IMR-90 (cell line): ENCODE data around the gene EBF3. TPM values are rescaled to one million over a fixed set of nuclear protein-coding genes. Genes with fewer than 3 reads are reported as not detected.

Experiments
- ATAC-seq: fragments of 200-7000 bp; cut with Tn5 transposase; 2 replicates; pipeline ENCODE4 v1.9.1; 2020; ENCODE audit warnings: low read depth, mild to moderate bottlenecking, moderate library complexity
- BruUV-seq: library from RNA; stranded (reverse); fragments of 400-500 nt; replicated peaks from 2 replicates; lab custom pipeline; 2021; lab: Mats Ljungman, UMichigan
- CTCF ChIA-PET: fragments of 300-600 bp; formaldehyde crosslinking; extraction: SDS; loops from one replicate; lab custom pipeline; 2021; ENCODE audit warnings: antibody characterized with exemption; lab: Yijun Ruan, JAX
- POLR2A ChIA-PET: fragments of 300-600 bp; sonication (Branson Sonifier 250); formaldehyde crosslinking; loops from one replicate; lab custom pipeline; 2022; ENCODE audit warnings: antibody characterized with exemption; ENCODE audit not compliant: unreplicated experiment; lab: Charles Lee
- DNase-seq: peaks from one replicate; pipeline ENCODE4 v3.0.0; 2013
- H2AFZ ChIP-seq: replicated peaks from 2 replicates; pipeline ENCODE3; 2013; ENCODE audit warnings: low read length, mild to moderate bottlenecking; ENCODE audit not compliant: poor library complexity
- H2AK5ac ChIP-seq: 2 replicates; pipeline ENCODE4 v1.6.1; 2013; ENCODE audit warnings: low read depth, low read length, inconsistent platforms
- H2AK9ac ChIP-seq: replicated peaks from 2 replicates; pipeline ENCODE3; 2013; ENCODE audit warnings: mild to moderate bottlenecking, low read depth, low read length, moderate library complexity; ENCODE audit not compliant: poor library complexity
- H2BK120ac ChIP-seq: 2 replicates; pipeline ENCODE4 v1.6.1; 2013; ENCODE audit warnings: low read depth, low read length, inconsistent platforms
- H2BK15ac ChIP-seq: 3 replicates; pipeline ENCODE4 v1.6.1; 2013; ENCODE audit warnings: low read depth, low read length, inconsistent platforms
- H2BK20ac ChIP-seq: 2 replicates; pipeline ENCODE4 v1.6.1; 2013; ENCODE audit warnings: low read depth, mild to moderate bottlenecking, inconsistent platforms, low read length, moderate library complexity
- H2BK5ac ChIP-seq: 2 replicates; pipeline ENCODE4 v1.6.1; 2013; ENCODE audit warnings: mild to moderate bottlenecking, low read depth, low read length, inconsistent platforms; ENCODE audit not compliant: poor library complexity, severe bottlenecking
- H3K14ac ChIP-seq: replicated peaks from 2 replicates; pipeline ENCODE4 v1.6.1; 2013; ENCODE audit warnings: low read depth, low read length, inconsistent platforms
- H3K18ac ChIP-seq: 2 replicates; pipeline ENCODE4 v1.6.1; 2013; ENCODE audit warnings: low read depth, low read length, control low read depth
- H3K23ac ChIP-seq: 2 replicates; pipeline ENCODE4 v1.6.1; 2013; ENCODE audit warnings: low read depth, low read length, inconsistent platforms
- H3K27ac ChIP-seq: 2 replicates; pipeline ENCODE4 v1.5.1; 2013; ENCODE audit warnings: mild to moderate bottlenecking, control low read depth, low read length; ENCODE audit not compliant: insufficient read depth
- H3K27me3 ChIP-seq: 2 replicates; pipeline ENCODE4 v1.6.1; 2013; ENCODE audit warnings: low read length; ENCODE audit not compliant: control insufficient read depth, insufficient read depth
- H3K36me3 ChIP-seq: 2 replicates; pipeline ENCODE4 v1.6.1; 2013; ENCODE audit warnings: low read length, mixed read lengths; ENCODE audit not compliant: control insufficient read depth, insufficient read depth
- H3K4ac ChIP-seq: 2 replicates; pipeline ENCODE4 v1.6.1; 2013; ENCODE audit warnings: low read depth, low read length, inconsistent platforms
- H3K4me1 ChIP-seq: 2 replicates; pipeline ENCODE4 v1.6.1; 2013; ENCODE audit warnings: low read length, mixed read lengths; ENCODE audit not compliant: control insufficient read depth, insufficient read depth
- H3K4me2 ChIP-seq: 2 replicates; pipeline ENCODE4 v1.6.1; 2013; ENCODE audit warnings: low read depth, mild to moderate bottlenecking, control low read depth, low read length, moderate library complexity
- H3K4me3 ChIP-seq: 2 replicates; pipeline ENCODE4 v1.5.1; 2013; ENCODE audit warnings: low read depth, mild to moderate bottlenecking, control low read depth, low read length, moderate library complexity; ENCODE audit not compliant: insufficient read depth
- H3K56ac ChIP-seq: 2 replicates; pipeline ENCODE4 v1.6.1; 2013; ENCODE audit warnings: low read length, inconsistent platforms; ENCODE audit not compliant: insufficient read depth; ENCODE audit errors: extremely low read depth
- H3K79me1 ChIP-seq, 2 experiments: 2 replicates each; pipeline ENCODE4 v1.6.1; 2013; ENCODE audit warnings: low read length in 2 of 2, inconsistent platforms in 1 of 2, low read depth in 1 of 2
- H3K9ac ChIP-seq: 2 replicates; pipeline ENCODE4 v1.6.1; 2013; ENCODE audit warnings: low read depth, low read length, control low read depth
- H3K9me1 ChIP-seq: 2 replicates; pipeline ENCODE4 v1.6.1; 2013; ENCODE audit warnings: low read length, inconsistent platforms; ENCODE audit not compliant: insufficient read depth
- H3K9me3 ChIP-seq: 2 replicates; pipeline ENCODE4 v1.6.1; 2013; ENCODE audit warnings: low read length; ENCODE audit not compliant: control insufficient read depth, insufficient read depth
- H4K20me1 ChIP-seq: 2 replicates; pipeline ENCODE4 v1.6.1; 2013; ENCODE audit warnings: low read length, inconsistent platforms; ENCODE audit not compliant: insufficient read depth
- H4K5ac ChIP-seq: 2 replicates; pipeline ENCODE4 v1.6.1; 2013; ENCODE audit warnings: mild to moderate bottlenecking, low read depth, low read length, control low read depth
- H4K8ac ChIP-seq, 2 experiments: 2 replicates each; pipeline ENCODE4 v1.6.1; 2013; ENCODE audit warnings: low read depth in 2 of 2, low read length in 2 of 2, control low read depth in 1 of 2, inconsistent platforms in 1 of 2
- H4K91ac ChIP-seq: 2 replicates; pipeline ENCODE4 v1.6.1; 2013; ENCODE audit warnings: low read depth, low read length, inconsistent platforms; ENCODE audit not compliant: insufficient read depth
- CEBPB ChIP-seq: IDR thresholded peaks from 2 replicates; pipeline ENCODE4 v1.6.1; 2012; ENCODE audit warnings: low read depth, low read length, improper control_type of control experiment
- FOS ChIP-seq: fragments of 150-350 bp; IDR thresholded peaks from 2 replicates; pipeline ENCODE4 v1.6.1; 2016; ENCODE audit warnings: low read depth, low read length
- MAFK ChIP-seq: IDR thresholded peaks from 2 replicates; pipeline ENCODE4 v1.6.1; 2012; ENCODE audit warnings: low read depth, low read length, improper control_type of control experiment
- MXI1 ChIP-seq: IDR thresholded peaks from 2 replicates; pipeline ENCODE4 v1.6.1; 2012; ENCODE audit warnings: low read depth, mild to moderate bottlenecking, low read length, moderate library complexity, borderline replicate concordance
- POLR2A ChIP-seq: IDR thresholded peaks from 2 replicates; pipeline ENCODE4 v1.6.1; 2012; ENCODE audit warnings: mild to moderate bottlenecking, low read depth, low read length
- RAD21 ChIP-seq: IDR thresholded peaks from 2 replicates; pipeline ENCODE4 v1.6.1; 2012; ENCODE audit warnings: low read length, improper control_type of control experiment
- RCOR1 ChIP-seq: IDR thresholded peaks from 2 replicates; pipeline ENCODE4 v1.6.1; 2012; ENCODE audit warnings: mild to moderate bottlenecking, low read length, improper control_type of control experiment; ENCODE audit not compliant: insufficient replicate concordance
- RFX5 ChIP-seq: IDR thresholded peaks from 2 replicates; pipeline ENCODE4 v1.8.0; 2012; ENCODE audit warnings: low read depth, mild to moderate bottlenecking, low read length, moderate library complexity
- WGBS, 2 experiments: methylation state at CpG; one replicate each; pipeline versions ENCODE4 v1.1.5 to v1.1.7; 2013; ENCODE audit warnings: missing lambda C conversion rate in 2 of 2; ENCODE audit not compliant: insufficient read length in 1 of 2; ENCODE audit errors: extremely low coverage in 2 of 2; 5-methylcytosine and 5-hydroxymethylcytosine counted together
- dilution Hi-C: fragments of 300-500 bp; cut with HindIII; formaldehyde crosslinking; loops from one replicate; pipeline ENCODE4 v1.14.3; 2018; ENCODE audit warnings: low sequenced_read_pairs; ENCODE audit not compliant: unreplicated experiment
- in situ Hi-C: fragments of 300-500 bp; cut with MboI; formaldehyde crosslinking; loops from 3 replicates; pipeline ENCODE4 v1.14.3; 2019; ENCODE audit warnings: low sequenced_read_pairs, inconsistent platforms, mixed read lengths
- intact Hi-C: fragments of 100-400 bp; cut with micrococcal nuclease; formaldehyde crosslinking; loops from 2 replicates; pipeline ENCODE4 v1.10.0; 2022
- polyA plus RNA-seq, 3 experiments: library from polyadenylated mRNA; depleted of rRNA; stranded (reverse); fragments of >200 nt; gene quantifications; 2 replicates each; pipeline ENCODE4 v1.2.3, GENCODE V29; 2012; ENCODE audit warnings: low replicate concordance in 1 of 3
- total RNA-seq: library from RNA; depleted of rRNA; stranded (reverse); fragments of >200 nt; gene quantifications from 2 replicates; pipeline ENCODE4 v1.2.3, GENCODE V29; 2012
- TF ChIP-seq, protein P1 (sequence below): conservative IDR thresholded peaks from 2 replicates; pipeline ENCODE4 v1.5.1; 2012; ENCODE audit warnings: mild to moderate bottlenecking, low read depth, low read length, improper control_type of control experiment
- TF ChIP-seq, protein P2 (sequence below): fragments of 150-350 bp; IDR thresholded peaks from 2 replicates; pipeline ENCODE4 v1.6.1; 2017; ENCODE audit warnings: mild to moderate bottlenecking, antibody characterized with exemption, low read length, low read depth
- TF ChIP-seq, protein P3 (sequence below): fragments of 150-350 bp; IDR thresholded peaks from 2 replicates; pipeline ENCODE4 v1.6.1; 2016; ENCODE audit warnings: low read depth, mild to moderate bottlenecking, low read length, moderate library complexity, borderline replicate concordance

EBF3 gene
- total and polyA plus RNA-seq, 2 of the 4 experiments (the other 2 are of a cell fraction), result 0.36 to 0.70 TPM

DNA sequence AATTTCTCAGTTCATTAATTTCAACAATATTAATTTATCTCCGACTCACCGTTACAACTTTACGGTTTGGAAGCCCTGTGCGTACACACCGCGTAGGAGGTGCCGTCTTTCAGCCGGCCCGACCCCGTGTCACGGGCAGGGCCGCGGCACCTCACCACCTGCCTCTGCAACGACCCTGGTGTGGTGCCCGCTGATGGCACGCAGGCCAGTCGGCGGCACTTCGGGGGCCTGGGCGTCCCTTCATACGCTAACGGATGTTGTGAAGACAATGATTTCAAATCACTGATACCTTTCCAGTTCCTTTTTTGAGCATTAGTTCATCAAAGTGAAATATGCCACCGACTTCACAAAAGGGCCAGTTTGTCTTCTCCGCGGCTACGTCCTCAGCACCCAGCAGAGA is 125.3 kb downstream of the EBF3 start:
- no peak overlapping the region for H3K23ac ChIP-seq
- POLR2A ChIA-PET, result no interaction called here
- H3K4me2 ChIP-seq, result no peak overlapping the region
- H4K91ac ChIP-seq, result no peak overlapping the region
- 90% methylated on average over 26 of the region's 26 CpGs; no CpG with 5 or more reads in 1 of the 2 experiments for WGBS, 2 experiments
- no peak overlapping the region for H3K4me3 ChIP-seq
- no peak overlapping the region for H2AFZ ChIP-seq
- no peak overlapping the region for H3K9ac ChIP-seq
- no peak overlapping the region for H3K4ac ChIP-seq
- TF ChIP-seq, protein P1, sequence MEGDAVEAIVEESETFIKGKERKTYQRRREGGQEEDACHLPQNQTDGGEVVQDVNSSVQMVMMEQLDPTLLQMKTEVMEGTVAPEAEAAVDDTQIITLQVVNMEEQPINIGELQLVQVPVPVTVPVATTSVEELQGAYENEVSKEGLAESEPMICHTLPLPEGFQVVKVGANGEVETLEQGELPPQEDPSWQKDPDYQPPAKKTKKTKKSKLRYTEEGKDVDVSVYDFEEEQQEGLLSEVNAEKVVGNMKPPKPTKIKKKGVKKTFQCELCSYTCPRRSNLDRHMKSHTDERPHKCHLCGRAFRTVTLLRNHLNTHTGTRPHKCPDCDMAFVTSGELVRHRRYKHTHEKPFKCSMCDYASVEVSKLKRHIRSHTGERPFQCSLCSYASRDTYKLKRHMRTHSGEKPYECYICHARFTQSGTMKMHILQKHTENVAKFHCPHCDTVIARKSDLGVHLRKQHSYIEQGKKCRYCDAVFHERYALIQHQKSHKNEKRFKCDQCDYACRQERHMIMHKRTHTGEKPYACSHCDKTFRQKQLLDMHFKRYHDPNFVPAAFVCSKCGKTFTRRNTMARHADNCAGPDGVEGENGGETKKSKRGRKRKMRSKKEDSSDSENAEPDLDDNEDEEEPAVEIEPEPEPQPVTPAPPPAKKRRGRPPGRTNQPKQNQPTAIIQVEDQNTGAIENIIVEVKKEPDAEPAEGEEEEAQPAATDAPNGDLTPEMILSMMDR, result no peak
- TF ChIP-seq MAFK, result no peak
- TF ChIP-seq RCOR1, result no peak
- TF ChIP-seq, protein P2, sequence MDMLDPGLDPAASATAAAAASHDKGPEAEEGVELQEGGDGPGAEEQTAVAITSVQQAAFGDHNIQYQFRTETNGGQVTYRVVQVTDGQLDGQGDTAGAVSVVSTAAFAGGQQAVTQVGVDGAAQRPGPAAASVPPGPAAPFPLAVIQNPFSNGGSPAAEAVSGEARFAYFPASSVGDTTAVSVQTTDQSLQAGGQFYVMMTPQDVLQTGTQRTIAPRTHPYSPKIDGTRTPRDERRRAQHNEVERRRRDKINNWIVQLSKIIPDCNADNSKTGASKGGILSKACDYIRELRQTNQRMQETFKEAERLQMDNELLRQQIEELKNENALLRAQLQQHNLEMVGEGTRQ, result no peak
- TF ChIP-seq RFX5, result no peak
- TF ChIP-seq FOS, result no peak
- TF ChIP-seq POLR2A, result no peak
- no peak for TF ChIP-seq RAD21
- TF ChIP-seq, protein P3, sequence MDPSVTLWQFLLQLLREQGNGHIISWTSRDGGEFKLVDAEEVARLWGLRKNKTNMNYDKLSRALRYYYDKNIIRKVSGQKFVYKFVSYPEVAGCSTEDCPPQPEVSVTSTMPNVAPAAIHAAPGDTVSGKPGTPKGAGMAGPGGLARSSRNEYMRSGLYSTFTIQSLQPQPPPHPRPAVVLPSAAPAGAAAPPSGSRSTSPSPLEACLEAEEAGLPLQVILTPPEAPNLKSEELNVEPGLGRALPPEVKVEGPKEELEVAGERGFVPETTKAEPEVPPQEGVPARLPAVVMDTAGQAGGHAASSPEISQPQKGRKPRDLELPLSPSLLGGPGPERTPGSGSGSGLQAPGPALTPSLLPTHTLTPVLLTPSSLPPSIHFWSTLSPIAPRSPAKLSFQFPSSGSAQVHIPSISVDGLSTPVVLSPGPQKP, result no peak
- TF ChIP-seq CEBPB, result no peak
- TF ChIP-seq MXI1, result no peak
- in situ Hi-C loops, result no loop called here
- no peak overlapping the region for H2BK5ac ChIP-seq
- dilution Hi-C loops, result no loop called here
- H3K56ac ChIP-seq, result no peak overlapping the region
- ATAC-seq (no peak), DNase-seq (no peak)
- no peak overlapping the region for H3K14ac ChIP-seq
- no peak overlapping the region for H3K27ac ChIP-seq
- H3K18ac ChIP-seq, result no peak overlapping the region
- no peaks in the 10 kb centered on the region for H3K9me1 ChIP-seq
- intact Hi-C loops, result no loop called here
- no TSS peak for BruUV-seq
- H3K79me1 ChIP-seq, result no peaks in the 10 kb centered on the region
- peaks cover 27% of the 10 kb centered on the region for H3K9me3 ChIP-seq
- CTCF ChIA-PET, result no interaction called here
- H4K8ac ChIP-seq, result no peak overlapping the region
- H2BK20ac ChIP-seq, result no peak overlapping the region
- H3K4me1 ChIP-seq, result no peaks in the 10 kb centered on the region
- H4K20me1 ChIP-seq, result no peaks in the 10 kb centered on the region
- no peak overlapping the region for H2AK9ac ChIP-seq
- no peak overlapping the region for H2BK15ac ChIP-seq
- H4K5ac ChIP-seq, result no peak overlapping the region
- H2AK5ac ChIP-seq, result no peak overlapping the region
- H3K27me3 ChIP-seq, result no peaks in the 10 kb centered on the region
- no peak overlapping the region for H2BK120ac ChIP-seq
- peaks cover 8% of the 10 kb centered on the region for H3K36me3 ChIP-seq
